HG03064 (cell line): ENCODE data around the gene SEMA3G.

Source experiments
- ATAC-seq: cut with Tn5 transposase; IDR thresholded peaks from one replicate; pipeline ENCODE4 v1.9.1; 2021; ENCODE audit warnings: low read depth; ENCODE audit not compliant: unreplicated experiment

SEMA3G gene

DNA sequence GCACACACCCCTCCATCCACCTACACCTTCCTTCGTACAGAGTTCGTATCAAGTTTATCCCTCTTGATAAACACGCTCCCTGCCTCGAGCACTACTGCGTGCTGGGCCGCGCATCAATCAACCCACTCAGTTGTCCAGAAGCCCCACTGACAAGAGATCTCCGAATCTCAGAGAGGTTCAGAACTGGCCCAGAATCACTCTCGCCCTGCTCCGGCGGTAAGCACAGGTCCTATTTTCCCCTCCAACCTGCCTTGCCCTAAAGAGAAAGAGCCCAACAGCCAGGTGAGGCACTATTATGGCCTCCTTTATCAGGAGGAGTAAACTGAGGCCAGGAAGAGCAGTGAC, 10.0 kb upstream of the SEMA3G start:
- ATAC-seq: no peak

DNA sequence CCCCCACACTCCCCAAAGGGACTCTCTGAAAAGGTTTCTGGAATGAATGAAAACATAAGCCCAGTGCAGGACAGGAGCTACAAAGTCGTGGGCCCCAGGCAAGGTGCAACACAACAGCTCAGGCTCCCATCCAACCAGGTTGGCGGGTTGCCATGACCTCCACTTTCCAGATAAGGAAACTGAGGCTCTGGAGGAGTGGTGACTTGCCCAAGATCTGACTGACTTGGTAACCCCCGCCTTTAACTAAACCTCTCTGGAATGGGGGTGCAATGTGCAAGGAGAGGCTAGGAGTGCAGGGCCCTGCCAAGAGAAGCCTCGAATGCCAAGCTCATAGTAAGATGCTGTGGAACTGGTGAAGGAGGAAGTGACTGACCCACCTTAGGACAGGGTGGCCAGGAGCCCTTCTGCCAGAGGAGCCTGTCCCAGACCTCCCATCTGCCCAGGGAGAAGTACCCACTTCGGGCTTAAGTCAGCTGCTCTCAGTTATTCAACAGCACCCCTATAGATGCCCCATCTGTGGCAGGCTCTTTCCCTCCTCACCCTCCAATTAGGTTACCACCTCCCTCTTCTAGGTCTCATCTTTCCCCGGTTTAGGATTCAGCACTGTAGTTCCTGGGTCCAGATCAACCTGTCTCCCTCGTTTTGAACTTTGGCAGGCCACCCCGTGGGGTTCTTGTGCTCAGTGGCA, 9.5 kb upstream of the SEMA3G start:
- no peak for ATAC-seq

DNA sequence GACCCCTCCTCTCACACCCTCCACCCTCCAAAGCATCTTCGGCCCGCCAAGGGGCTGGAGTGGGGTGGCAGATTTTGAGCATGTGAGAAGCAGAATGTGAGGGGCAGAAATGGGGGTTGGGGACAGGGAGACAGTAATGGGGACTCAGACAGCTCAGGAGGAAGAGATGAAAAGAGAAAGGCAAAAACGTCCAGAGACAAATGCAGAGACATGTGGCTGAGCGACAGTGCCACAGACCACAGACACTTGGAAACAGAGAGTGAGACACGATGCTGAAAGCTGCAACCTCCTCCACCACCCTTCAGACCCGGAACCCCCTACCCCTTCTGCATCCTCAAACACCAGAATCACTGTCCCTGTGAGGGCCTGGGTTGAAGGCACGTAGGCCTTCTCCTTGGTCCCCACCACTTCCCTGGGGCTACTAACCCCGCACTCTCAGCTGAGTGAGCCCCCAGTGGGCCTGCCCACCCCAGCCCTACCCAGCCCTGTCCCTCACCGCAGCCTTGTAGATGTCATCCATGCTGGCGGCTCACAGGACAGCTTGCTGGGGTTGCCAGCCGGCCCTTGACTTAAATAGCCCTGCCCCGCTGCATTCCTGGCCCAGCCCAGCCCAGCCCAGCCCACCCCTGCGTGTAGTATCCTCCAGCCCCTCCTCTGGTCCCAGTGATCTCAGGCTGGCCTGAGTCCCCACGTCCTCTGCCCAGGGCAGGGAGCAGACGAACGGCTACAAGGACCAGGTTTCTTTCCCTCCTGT, 8.8 kb upstream of the SEMA3G start, which contains the start of gene TNNC1:
Gene TNNC1, minus strand, starts transcription at position 546 of the 754 bp plus-strand sequence. Its CDS starts 26 bp downstream, at position 520.
- ATAC-seq: no peak

- ATAC-seq: no peak
Observed at GRCh38 chr3:52452570-52453221, 7.8 kb upstream of the SEMA3G start.

GRCh38 chr3:52452126-52452525, 7.2 kb upstream of the SEMA3G start:
- ATAC-seq: no peak

DNA sequence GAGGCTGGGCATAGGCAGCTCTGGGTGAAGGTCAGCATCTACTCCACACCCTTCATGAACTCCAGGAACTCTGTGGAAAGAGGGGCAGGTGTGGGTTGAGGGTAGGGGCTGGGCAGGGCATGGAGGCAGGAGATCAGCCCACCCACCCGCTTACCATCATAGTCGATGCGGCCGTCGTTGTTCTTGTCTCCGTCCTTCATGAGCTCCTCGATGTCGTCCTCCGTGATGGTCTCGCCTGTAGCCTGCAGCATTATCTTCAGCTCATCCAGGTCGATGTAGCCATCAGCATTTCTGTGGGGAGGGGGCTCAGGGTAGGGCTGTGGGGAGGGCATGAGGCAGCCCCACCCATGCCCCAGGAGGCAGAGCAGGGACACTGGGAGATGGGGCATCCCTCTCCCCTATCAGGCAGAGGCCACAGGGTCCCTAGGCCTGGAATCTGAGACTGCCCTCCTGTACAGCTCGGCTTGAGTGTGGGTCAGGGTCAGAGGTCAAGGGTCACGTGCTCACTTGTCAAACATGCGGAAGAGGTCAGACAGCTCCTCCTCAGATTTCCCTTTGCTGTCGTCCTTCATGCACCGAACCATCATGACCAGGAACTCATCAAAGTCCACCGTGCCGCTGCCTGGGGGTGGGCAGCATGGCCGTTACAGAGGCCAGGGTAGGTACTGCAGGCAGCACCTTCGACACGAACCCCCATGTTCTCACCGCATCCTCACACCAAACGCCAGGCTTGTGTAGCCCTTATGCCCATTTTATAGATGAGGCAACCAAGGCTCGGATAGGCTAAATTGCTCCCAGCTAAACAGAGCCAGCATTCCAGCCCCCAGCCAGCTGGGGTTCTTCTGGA, 6.6 kb upstream of the SEMA3G start:
- ATAC-seq: no peak

GRCh38 chr3:52450489-52451236, 5.8 kb upstream of the SEMA3G start:
- no peak for ATAC-seq

- no peak for ATAC-seq
Observed at GRCh38 chr3:52447512-52448355, 2.8 kb upstream of the SEMA3G start.

- ATAC-seq: no peak
Observed at GRCh38 chr3:52446631-52447511, 2.0 kb upstream of the SEMA3G start.

DNA sequence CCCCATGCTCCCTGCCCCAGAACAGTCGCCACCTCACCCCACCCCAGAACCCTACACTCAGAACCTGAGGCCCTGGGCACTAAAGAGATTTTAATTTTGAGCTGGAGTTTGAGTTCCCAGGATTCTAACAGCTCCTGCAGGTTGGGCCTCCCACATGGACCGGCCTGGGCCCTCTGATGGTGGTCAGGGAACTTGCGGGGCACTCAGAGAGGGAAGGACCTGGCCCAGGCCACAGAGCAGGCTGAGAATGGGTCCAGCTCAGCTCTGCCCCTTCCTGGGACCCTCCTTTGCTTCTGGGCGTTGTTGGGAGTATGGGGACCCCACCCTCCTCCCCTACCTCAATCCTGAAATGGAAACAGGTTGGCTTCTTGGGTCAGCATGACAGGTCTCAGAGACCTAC, 1.1 kb upstream of the SEMA3G start:
- ATAC-seq: no peak

DNA sequence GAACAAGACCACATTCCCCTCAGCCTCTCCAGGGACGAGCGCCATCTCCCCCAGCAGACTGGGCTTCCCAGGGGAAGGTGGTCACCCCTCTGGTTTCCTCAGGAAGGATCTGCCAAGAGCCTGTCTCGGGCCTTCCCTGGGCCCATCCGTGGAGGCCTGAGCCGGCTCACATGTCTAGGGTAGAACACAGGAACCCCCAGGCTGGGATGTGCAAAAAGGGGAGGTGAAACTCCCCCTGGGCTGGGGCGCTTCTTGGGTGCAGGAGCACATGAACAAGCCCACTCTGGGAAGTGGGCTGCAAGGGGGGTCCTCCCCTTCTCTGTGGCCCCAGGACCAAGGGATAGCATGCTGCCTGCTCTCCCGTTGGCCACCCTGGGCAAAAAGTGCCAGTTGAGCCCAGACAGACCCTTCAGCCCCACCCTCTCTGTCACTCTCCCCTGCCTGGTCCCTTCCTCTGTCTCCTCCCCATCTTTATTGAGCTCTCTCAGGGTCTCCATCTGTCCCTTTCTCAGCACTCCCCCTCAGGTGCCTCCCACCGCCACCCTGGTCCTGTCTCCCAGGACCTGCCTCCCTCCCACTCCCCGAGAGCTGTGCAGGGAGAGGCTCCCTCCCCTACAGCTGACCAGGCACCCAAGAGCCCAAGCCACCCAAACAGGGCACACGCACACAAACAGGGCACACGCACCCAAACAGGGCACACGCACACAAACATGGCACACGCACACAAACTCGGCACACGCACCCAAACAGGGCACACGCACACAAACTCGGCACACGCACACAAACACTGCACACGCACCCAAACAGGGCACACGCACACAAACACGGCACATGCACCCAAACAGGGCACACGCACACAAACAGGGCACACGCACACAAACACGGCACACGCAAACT, 864 bp downstream of the SEMA3G start:
- ATAC-seq: no peak

- ATAC-seq: no peak
Observed at GRCh38 chr3:52443268-52443610, 1.7 kb downstream of the SEMA3G start.

- ATAC-seq: no peak
Observed at GRCh38 chr3:52442409-52443267, 2.3 kb downstream of the SEMA3G start.

DNA sequence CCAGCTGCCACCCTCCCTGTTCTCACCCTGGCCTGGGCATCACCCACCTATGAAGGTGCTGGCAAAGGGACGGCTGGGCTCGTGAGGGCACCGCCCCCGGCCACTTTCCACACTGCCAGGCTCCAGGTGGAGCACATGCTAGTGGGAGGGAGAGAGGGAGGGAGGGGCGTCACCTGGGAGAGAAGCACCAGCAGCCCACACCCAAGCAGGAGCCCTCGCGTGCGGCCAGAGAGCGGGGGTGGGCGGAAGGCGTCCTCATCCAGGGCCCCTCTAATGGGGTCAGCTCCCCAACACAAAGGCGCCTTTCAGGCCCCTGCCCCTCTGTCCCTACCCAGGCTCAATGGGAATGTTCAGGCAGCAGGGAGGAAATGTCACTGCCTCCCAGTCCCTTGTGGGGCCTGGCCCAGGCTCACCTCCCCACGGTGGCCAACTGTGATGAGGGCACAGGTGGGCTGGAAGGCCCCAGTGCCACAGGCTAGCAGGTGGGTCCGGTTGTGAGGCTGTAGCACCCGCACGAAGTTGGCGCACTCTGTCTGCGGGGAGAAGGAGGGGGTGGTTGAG, 3.1 kb downstream of the SEMA3G start:
- no peak for ATAC-seq

GRCh38 chr3:52441091-52441771, 3.7 kb downstream of the SEMA3G start:
- ATAC-seq: no peak

- no peak for ATAC-seq
Observed at GRCh38 chr3:52440671-52441070, 4.2 kb downstream of the SEMA3G start.
